Measurements from ENCODE around the gene EIF4G3. TPM values are rescaled to one million over a fixed set of nuclear protein-coding genes. Genes with fewer than 3 reads are reported as not detected.

EIF4G3 gene, protein sequence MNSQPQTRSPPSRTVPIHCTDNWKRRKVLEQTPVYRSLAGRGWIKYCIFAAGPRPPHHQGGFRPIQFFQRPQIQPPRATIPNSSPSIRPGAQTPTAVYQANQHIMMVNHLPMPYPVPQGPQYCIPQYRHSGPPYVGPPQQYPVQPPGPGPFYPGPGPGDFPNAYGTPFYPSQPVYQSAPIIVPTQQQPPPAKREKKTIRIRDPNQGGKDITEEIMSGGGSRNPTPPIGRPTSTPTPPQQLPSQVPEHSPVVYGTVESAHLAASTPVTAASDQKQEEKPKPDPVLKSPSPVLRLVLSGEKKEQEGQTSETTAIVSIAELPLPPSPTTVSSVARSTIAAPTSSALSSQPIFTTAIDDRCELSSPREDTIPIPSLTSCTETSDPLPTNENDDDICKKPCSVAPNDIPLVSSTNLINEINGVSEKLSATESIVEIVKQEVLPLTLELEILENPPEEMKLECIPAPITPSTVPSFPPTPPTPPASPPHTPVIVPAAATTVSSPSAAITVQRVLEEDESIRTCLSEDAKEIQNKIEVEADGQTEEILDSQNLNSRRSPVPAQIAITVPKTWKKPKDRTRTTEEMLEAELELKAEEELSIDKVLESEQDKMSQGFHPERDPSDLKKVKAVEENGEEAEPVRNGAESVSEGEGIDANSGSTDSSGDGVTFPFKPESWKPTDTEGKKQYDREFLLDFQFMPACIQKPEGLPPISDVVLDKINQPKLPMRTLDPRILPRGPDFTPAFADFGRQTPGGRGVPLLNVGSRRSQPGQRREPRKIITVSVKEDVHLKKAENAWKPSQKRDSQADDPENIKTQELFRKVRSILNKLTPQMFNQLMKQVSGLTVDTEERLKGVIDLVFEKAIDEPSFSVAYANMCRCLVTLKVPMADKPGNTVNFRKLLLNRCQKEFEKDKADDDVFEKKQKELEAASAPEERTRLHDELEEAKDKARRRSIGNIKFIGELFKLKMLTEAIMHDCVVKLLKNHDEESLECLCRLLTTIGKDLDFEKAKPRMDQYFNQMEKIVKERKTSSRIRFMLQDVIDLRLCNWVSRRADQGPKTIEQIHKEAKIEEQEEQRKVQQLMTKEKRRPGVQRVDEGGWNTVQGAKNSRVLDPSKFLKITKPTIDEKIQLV (N-terminal part only)
- total RNA-seq (2022; extraction: Qiagen RNA extraction): 15.4 to 19.9 TPM (median 18.8 TPM) in 5 replicates

DNA sequence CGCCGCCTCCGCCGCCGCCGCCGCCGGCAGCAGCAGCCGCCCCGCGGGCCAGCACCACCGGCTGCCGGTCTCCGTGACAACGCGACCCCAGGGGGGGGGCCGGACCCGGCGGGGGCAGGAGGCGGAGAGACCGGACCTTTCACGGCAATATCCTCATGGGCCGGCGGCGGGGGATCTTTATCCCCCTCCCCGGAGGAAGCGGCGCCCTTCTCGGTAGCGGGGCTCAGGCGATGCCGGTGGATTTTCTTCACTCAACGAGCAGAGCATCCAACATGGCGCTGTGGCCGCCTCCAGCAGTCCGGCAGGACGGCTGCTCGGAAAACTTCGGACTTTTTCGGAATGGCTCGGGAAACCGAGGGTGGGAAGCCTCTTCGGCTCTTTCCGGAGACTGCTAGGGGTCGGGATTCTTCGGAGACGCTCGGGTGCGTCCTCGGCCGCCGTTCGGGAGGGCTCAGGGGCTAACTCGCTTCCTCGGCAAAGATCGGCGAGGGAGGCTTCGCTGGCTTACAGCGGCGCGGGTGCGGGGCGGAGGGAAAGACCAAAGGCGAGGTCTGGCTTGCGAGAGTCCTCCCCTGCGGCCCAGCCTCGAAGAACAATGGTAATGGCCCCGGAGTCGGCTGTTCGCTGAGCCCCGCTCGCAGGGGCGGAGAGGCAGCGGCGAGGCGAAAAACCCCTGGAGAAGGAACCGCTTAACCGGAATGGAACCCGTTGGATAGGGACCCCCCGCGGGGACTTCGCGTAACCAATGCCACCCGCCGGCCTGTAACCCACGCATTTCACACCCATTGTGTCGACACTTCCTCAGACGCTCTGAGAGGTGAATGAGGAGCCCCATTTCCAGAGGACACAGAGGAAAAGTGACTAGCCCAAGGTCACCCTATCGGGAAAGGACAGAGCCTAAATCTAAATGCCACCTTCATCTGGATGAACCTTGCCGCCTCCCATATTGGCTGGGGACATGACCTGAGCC, at the start of gene EIF4G3:
Gene EIF4G3, minus strand, starts transcription at position 312 of the 970 bp plus-strand sequence. CDS start 174,155 bp downstream, outside the sequence.

DNA sequence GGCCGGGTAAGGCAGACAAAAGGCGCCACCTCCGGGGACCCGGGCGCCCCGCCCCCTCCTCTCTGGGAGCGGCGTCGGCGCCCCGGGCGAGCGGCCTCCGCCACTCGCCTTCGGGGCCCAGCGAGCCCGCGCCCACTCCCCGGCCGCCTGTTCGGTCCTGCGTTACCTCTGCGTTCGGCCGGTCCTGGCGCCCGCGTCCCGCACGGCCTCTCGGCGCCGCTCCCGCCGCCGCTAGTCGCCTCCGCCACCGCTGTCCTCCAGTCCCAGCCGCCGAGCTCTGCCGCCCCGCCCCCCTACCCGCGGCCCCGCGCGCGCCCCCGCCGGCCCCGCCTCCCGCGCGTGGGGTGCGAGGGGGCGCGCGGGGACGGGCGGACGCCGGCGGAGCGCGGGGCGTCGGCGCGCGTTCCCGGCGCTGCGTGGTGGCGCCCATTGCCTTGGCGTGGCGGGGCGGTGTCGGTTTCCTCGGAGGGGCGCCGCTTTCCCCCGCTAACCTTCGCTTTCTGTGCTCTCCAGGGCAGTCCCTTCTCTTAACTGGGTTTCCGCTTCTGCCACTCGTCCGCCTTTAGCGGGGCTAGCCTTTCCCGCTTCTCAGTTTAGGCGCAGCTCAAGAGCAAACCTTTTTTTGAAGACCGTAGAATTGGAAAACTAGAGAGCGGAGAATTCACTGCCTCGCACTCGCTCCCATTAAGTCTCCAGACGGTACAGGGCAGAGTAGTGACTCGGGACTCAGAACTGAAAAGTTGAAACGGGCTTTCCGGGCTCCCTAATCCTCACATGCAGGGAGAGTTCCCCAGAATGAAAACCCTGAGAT, 389.5 kb downstream of the EIF4G3 start, which contains the start of gene HP1BP3:
Gene HP1BP3, minus strand, starts transcription at position 279 of the 811 bp plus-strand sequence. CDS start 6,867 bp downstream, outside the sequence.

Other genes starting within 250 kb of the EIF4G3 start
- 49.3 to 63.8 TPM (median 60.7 TPM) in 5 replicates for gene ECE1, start 113.6 kb upstream of the EIF4G3 start, total RNA-seq (2022; extraction: Qiagen RNA extraction)

Measured in A549 treated with Mapracorat at 1 μM for 4 hours (cell line).